Putamen (tissue), 1 donor: ENCODE data around the gene REN.

Source experiments
- DNase-seq: peaks from one replicate; pipeline ENCODE4 v3.0.0-alpha.2; 2016; ENCODE audit warnings: low spot score

REN gene

GRCh38 chr1:204153667-204154066 lies 12.5 kb downstream of the REN start:
- DNase-seq: no peak

DNA sequence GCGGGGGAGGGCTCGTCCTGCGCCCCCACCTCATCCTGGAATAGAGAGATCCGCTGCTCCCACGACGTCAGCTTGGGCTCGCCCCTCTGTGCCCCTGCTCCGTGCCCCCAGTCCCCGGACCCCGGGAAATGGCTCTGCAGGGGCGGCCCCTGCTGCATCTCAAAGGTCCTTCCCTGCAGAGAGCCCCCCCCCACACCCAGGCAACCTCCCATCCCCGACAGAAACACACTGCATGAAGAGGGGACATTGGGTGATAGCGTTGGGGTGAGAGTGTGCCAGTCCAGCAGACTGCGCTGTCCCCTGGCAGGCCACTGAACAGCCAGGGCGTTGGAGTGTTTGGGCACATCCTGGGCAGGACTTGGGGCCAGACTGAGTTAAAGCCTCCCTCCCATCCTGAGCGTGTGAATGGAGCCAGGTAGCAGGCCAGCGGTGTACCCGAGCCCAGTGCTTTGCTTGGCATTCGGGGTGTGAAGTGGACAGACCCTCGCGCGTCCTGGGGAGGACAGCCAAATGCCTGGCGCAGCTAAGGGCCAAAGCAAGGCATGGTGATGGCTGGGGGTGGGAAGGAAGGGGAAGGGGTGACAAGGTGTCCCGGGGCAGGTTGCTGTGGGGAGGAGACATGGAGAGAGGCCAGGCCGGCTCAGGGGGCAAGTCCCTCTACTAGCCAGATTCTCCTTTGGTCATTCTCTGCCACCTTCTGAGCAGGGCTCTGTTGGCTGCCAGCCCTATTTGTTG lies 13.7 kb downstream of the REN start:
- DNase-seq: no peak

DNA sequence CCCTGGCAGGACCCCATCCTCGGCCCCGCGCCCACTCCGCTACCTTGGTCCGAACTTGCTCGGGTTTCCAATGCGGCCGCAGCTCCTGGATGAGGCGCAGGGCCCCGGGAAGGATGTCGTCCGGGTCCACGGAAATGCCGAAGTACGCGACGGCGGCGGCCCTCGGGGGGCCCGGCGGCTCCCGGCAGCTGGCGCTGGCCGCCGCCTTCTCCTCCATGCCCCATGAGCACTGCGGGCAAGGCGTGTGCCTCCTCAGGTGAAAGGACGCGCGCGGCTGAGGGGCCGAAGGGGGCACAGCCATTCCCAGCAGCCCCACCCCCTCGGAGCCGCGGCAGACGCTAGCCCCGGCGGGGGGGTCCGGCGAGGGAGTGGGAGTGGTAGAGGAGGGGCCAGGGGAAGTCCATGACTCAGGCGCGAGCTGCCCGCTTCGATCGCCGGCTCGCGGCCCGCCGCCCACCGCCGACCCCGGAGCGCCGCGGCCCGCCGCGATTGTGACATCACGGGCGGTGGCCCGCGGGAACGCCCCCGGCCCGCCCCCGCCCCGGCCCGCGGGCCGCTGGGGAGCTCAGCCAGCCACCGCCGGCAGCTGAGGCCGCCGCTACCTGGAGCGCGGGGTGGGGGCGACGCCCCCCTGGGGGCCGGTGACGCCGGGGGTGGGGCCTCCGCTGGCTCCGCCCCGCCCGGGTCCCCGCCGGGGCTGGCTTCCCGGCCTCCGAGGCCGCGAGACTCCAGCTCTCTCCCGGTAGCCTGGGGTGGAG lies 14.4 kb downstream of the REN start, which contains the start of gene ETNK2:
Gene ETNK2, minus strand, starts transcription at position 493 of the 758 bp plus-strand sequence. Its CDS starts 192 bp downstream, at position 301.
- no peak for DNase-seq

- DNase-seq: no peak
These were observed 15.2 kb downstream of the REN start for GRCh38 chr1:204150702-204151551.

DNA sequence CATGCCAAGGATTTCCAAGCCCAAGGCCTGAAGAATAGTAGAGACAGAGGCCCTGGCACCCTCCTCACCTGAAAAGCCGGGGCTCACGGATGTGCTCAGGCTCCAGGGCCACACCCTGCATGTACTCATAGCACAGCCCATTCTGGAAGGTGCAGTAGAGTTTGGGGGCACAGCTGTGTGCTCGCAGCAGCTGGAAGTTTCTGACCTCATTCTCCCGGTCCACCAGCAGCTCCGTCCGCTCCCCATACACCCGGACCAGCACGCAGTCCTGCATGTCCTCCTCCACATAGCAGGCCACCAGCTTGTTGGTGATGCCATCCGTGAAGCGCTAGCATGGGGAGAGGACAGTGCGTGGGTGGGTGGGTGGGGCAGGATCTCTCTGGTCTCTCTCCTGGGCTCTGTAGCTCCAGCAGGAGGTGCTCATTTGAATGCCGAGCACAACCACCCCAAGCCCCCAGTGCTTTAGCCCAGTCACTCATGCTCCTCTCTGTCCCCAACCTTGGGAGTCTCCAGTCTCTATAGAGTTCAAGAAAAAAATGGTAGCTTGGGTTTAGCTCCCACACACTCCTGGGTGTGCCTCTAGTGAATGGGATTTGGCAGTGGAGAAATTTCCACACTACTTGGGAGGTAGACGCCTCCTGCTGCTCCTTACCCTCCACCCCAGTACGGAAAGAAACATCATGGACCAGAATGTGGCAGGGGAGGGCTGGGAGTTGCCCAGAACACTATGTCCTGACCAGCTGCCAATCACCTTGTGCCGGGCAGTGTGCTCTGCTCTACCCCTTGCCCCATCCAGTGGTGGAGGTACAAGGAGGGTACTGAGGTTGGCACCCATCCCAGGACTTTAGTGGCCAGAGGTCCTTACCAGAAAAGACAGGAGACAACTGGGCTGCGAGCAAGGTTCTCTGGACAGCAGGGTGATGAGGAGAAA lies 16.2 kb downstream of the REN start:
- DNase-seq: no peak

- no peak for DNase-seq
These were observed 17.0 kb downstream of the REN start for GRCh38 chr1:204149107-204149506.

GRCh38 chr1:204147406-204148383 lies 18.4 kb downstream of the REN start:
- peak; percentile 79 for DNase-seq

- DNase-seq: no peak
These were observed 19.2 kb downstream of the REN start for GRCh38 chr1:204146965-204147364.

DNA sequence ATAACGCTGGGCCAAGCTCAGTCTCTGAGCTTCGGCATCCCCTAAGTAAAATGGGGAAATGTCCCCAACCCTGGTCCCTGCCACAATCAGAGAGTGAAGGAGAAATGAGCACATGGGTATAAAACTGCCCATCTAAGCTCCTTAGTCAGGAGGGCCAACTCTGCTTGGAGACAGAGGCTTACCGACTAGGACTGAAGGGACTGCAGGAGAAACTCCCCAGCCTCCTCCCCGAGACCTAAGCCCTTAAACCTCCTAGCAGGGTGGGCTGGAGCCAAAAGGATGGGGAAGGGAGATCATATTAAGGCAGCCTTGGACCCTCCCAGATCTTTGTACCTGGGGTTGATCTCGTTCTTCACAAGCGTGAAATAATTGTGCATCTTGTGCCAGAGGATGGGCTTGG lies 19.8 kb downstream of the REN start:
- no peak for DNase-seq

- no peak for DNase-seq
These were observed 21.1 kb downstream of the REN start for GRCh38 chr1:204145033-204145504.

DNA sequence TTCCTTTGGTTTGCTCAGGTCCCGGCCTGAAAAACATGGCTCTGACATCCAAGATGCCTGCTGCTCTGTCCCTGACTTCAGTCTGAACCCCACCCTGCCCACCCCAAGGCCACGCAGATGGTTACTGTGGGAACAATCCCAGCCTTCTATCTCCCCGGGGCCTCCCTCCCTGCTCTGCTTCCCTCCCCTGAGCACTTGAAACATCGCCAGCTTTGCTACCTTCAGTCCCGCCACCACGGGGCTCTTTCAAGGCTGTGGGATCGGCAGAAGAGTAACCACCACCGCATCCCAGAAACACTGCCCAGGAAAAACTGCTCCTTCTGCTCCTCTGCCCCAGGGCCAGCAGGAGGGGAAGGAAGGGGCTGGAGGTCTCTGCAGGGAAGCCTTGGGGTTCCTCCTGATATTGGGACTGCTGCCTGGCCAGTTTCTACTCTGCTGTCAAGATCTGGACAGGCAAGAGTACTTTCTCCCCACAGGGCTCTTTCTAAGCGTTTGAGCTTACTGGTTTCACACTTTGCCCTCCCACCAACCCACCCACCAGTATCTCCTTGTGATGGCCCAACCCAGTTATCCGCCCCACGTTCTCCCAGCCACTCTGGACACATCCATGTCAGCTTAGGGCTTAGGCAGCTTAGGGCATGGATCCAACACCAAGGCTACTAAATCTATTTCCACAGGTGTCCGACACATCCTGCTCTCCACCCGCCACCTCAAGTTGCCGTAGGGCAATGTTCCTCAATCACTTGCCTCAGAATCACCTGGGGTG lies 22.7 kb downstream of the REN start:
- no peak for DNase-seq

DNA sequence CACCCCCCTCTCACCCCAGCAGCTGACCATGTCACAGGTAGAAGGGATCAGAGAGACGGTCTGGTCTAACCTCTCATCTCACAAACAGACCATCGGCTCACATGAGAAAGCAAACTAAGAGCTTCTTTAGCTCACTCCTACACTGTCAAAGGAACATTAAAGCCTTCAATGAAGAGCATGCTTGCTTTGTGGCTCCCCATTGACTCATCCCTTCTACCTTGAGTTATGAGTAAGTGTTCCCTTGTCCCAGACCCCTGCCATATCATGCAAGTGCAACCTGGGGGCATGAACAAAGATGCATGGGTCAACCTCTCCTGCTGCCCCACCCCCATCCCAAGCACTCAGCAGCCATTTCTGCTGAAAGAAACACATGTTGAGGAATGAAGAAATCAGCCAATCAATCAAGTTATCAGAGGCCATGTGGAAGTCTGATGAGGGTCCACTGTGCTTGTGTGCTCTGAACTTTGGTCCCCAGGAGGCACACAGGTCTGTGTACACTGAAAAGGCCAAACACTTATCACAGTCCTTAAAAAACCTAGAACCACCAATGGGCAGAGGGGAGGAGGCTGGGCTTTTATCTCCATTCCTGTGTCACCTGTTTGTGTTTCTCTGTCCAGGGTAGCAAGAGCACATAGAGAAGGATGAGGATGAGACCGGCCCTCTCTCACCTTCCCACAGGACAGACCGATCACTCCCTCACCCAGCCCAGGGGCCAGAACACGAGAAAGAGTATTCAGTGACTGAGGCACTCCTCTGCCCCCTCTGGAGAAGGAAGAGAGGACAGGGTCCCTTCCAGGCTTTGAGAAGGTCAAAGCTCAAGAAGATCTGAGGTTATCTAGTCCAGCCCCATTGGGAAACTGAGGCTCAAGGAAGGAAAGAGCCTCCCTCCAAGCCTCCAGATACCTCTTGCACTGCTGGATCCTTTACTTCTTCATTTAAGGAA lies 23.8 kb downstream of the REN start:
- DNase-seq: no peak

DNA sequence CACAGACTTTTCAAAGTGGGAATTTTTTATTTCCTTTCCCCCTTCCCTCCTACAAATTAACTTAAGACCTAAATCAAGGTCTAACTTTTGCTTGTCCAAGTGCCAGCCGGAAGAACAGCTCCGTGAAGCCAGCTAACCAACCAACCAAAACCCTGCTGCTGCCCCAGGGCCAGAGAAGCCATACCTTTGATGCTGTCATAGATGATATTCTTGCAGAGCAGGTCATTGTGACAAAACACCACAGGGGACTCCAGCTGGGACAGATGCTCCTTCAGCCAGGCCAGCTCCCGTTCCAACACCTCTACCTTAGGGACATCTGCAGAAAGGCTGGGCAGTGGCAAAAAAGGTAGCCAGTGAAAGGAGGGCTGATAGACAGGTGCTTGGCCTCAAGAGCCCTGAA lies 25.0 kb downstream of the REN start:
- no peak for DNase-seq

- no peak for DNase-seq
These were observed 26.2 kb downstream of the REN start for GRCh38 chr1:204139952-204140351.

DNA sequence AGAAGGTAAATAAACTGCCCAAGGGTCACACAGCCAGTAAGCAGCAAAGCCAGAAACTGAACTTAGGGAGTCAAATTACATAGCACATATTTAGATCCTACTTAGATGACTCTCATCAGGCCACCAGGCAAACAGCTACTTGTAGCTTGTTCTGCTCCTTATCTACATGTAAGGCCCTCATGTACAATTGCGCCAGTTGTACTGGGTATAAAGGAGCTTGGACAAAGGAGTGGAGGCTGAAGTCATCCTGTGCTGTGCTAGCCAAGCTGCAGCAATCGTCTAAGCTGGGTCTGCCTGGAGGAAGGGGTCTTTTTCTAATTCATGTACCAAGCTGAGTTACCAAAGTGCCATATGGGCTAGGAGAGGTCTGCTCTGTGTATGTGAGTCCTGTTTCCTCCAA lies 27.0 kb downstream of the REN start:
- no peak for DNase-seq

GRCh38 chr1:204136814-204137213 lies 29.3 kb downstream of the REN start:
- no peak for DNase-seq

DNA sequence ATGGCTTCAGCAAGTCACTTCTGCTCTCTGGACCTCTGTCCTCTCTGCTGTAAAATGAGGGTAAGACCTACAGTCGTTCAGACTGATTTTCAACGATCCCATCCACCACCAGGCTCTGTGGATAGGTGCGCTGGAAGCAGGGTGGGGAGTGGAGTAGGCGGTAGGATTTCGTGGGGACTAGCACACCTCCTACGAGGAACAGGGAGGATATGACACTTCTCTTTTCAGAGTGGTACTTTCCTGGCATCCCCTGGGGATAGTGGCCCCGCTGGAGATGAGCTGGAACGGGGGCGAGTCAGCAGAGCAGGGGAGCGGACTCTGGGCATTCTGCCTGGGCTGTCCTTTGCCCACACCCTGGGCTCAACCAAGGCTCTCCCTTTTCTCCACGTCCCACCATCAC lies 32.0 kb downstream of the REN start:
- DNase-seq: no peak

DNA sequence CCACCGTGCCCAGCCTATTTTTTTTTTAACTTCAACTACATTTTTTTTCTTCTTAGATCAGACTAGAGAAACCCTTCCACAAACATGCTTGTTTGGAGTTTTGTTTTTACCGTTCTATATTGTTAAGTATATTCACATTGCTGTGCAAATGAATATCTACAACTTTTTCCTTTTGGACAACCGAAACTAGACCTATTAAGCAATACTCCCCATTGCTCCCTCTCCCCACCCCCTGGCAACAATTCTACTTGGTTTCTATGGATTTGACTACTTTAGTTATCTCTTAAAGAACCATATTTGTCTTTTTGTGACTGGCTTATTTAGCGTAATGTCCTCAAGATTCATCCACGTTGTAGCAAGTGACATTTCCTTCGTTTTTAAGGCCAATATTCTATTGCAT lies 33.4 kb downstream of the REN start:
- no peak for DNase-seq
